ENCODE data around the gene PPCDC. TPM values are rescaled to one million over a fixed set of nuclear protein-coding genes. Genes with fewer than 3 reads are reported as not detected.

Gene PPCDC
- total RNA-seq, 1 experiment from 2014 or later, result 12.0 TPM

- in situ Hi-C loops (cut with HindIII; ENCODE audit: low pct_unique_long_range_greater_than_20kb, low sequenced_read_pairs), result no loop called here
These were observed 10.4 kb downstream of the PPCDC start for GRCh38 chr15:75033809-75034208.

GRCh38 chr15:75034615-75035014, 11.2 kb downstream of the PPCDC start:
- no peak for DNase-seq (ENCODE audit: low read depth, low spot score)
- in situ Hi-C loops (cut with HindIII; ENCODE audit: low pct_unique_long_range_greater_than_20kb, low sequenced_read_pairs), result no loop called here

More at GRCh38 chr15:75033809-75034208, 10.4 kb downstream of the PPCDC start:
- DNase-seq (ENCODE audit: low read depth, low spot score), result no peak

- in situ Hi-C loops (cut with HindIII; ENCODE audit: low pct_unique_long_range_greater_than_20kb, low sequenced_read_pairs), result no loop called here
- peak; percentile 23 for DNase-seq (ENCODE audit: low read depth, low spot score)
These were observed 12.8 kb downstream of the PPCDC start for GRCh38 chr15:75036212-75036616.

- in situ Hi-C loops (cut with HindIII; ENCODE audit: low pct_unique_long_range_greater_than_20kb, low sequenced_read_pairs), result no loop called here
- DNase-seq (ENCODE audit: low read depth, low spot score), result no peak
These were observed 14.3 kb downstream of the PPCDC start for GRCh38 chr15:75037685-75038084.

GRCh38 chr15:75038231-75038630, 14.8 kb downstream of the PPCDC start:
- in situ Hi-C loops (cut with HindIII; ENCODE audit: low pct_unique_long_range_greater_than_20kb, low sequenced_read_pairs), result no loop called here
- no peak for DNase-seq (ENCODE audit: low read depth, low spot score)

- peak; percentile 77 for DNase-seq (ENCODE audit: low read depth, low spot score)
- in situ Hi-C loops (cut with HindIII; ENCODE audit: low pct_unique_long_range_greater_than_20kb, low sequenced_read_pairs), result no loop called here
These were observed 19.5 kb downstream of the PPCDC start for GRCh38 chr15:75042730-75043508.

GRCh38 chr15:75043509-75044257, 20.3 kb downstream of the PPCDC start:
- in situ Hi-C loops (cut with HindIII; ENCODE audit: low pct_unique_long_range_greater_than_20kb, low sequenced_read_pairs), result no loop called here
- peak; percentile 100 for DNase-seq (ENCODE audit: low read depth, low spot score)

GRCh38 chr15:75044258-75044878, 21.0 kb downstream of the PPCDC start:
- in situ Hi-C loops (cut with HindIII; ENCODE audit: low pct_unique_long_range_greater_than_20kb, low sequenced_read_pairs), result no loop called here
- DNase-seq (ENCODE audit: low read depth, low spot score), result no peak

- in situ Hi-C loops (cut with HindIII; ENCODE audit: low pct_unique_long_range_greater_than_20kb, low sequenced_read_pairs), result no loop called here
- no peak for DNase-seq (ENCODE audit: low read depth, low spot score)
These were observed 22.1 kb downstream of the PPCDC start for GRCh38 chr15:75045332-75046015.

GRCh38 chr15:75048394-75048793, 25.0 kb downstream of the PPCDC start:
- DNase-seq (ENCODE audit: low read depth, low spot score), result no peak
- in situ Hi-C loops (cut with HindIII; ENCODE audit: low pct_unique_long_range_greater_than_20kb, low sequenced_read_pairs), result no loop called here

- DNase-seq (ENCODE audit: low read depth, low spot score), result no peak
- in situ Hi-C loops (cut with HindIII; ENCODE audit: low pct_unique_long_range_greater_than_20kb, low sequenced_read_pairs), result no loop called here
These were observed 26.0 kb downstream of the PPCDC start for GRCh38 chr15:75049392-75049791.

GRCh38 chr15:75050283-75050682, 26.9 kb downstream of the PPCDC start:
- in situ Hi-C loops (cut with HindIII; ENCODE audit: low pct_unique_long_range_greater_than_20kb, low sequenced_read_pairs), result no loop called here
- no peak for DNase-seq (ENCODE audit: low read depth, low spot score)

- in situ Hi-C loops (cut with HindIII; ENCODE audit: low pct_unique_long_range_greater_than_20kb, low sequenced_read_pairs), result no loop called here
- DNase-seq (ENCODE audit: low read depth, low spot score), result no peak
These were observed 27.8 kb downstream of the PPCDC start for GRCh38 chr15:75051191-75051608.

- in situ Hi-C loops (cut with HindIII; ENCODE audit: low pct_unique_long_range_greater_than_20kb, low sequenced_read_pairs), result no loop called here
- no peak for DNase-seq (ENCODE audit: low read depth, low spot score)
These were observed 28.3 kb downstream of the PPCDC start for GRCh38 chr15:75051711-75052110.

- in situ Hi-C loops (cut with HindIII; ENCODE audit: low pct_unique_long_range_greater_than_20kb, low sequenced_read_pairs), result no loop called here
- no peak for DNase-seq (ENCODE audit: low read depth, low spot score)
These were observed 29.8 kb downstream of the PPCDC start for GRCh38 chr15:75052972-75053747.

GRCh38 chr15:75053748-75054125, 30.3 kb downstream of the PPCDC start:
- in situ Hi-C loops (cut with HindIII; ENCODE audit: low pct_unique_long_range_greater_than_20kb, low sequenced_read_pairs), result no loop called here
- no peak for DNase-seq (ENCODE audit: low read depth, low spot score)

GRCh38 chr15:75054172-75054897, 30.9 kb downstream of the PPCDC start:
- in situ Hi-C loops (cut with HindIII; ENCODE audit: low pct_unique_long_range_greater_than_20kb, low sequenced_read_pairs), result no loop called here

More at GRCh38 chr15:75054172-75054897, 30.9 kb downstream of the PPCDC start:
- DNase-seq (ENCODE audit: low read depth, low spot score), result peak; percentile 86

Measured in SK-MEL-5 (cell line).